Muscle of leg (tissue), 11 donors: Measurements from ENCODE around the gene TCFL5. TPM values are rescaled to one million over a fixed set of nuclear protein-coding genes. Genes with fewer than 3 reads are reported as not detected.

ENCODE experiments used
- DNase-seq: peaks from one replicate; pipeline ENCODE4 v3.0.0; 2013
- H3K27ac ChIP-seq: one replicate; pipeline ENCODE4 v1.5.1; 2013; ENCODE audit warnings: mild to moderate bottlenecking, low read length, control low read depth
- H3K27me3 ChIP-seq: one replicate; pipeline ENCODE4 v1.6.1; 2013; ENCODE audit warnings: low read length; ENCODE audit not compliant: control insufficient read depth, insufficient read depth
- H3K36me3 ChIP-seq: one replicate; pipeline ENCODE4 v1.6.1; 2013; ENCODE audit warnings: low read length; ENCODE audit not compliant: control insufficient read depth, insufficient read depth
- H3K4me1 ChIP-seq: one replicate; pipeline ENCODE4 v1.6.1; 2013; ENCODE audit warnings: low read length; ENCODE audit not compliant: control insufficient read depth, insufficient read depth
- H3K4me3 ChIP-seq: one replicate; pipeline ENCODE4 v1.5.1; 2013; ENCODE audit warnings: low read length, control low read depth
- H3K9me3 ChIP-seq: replicated peaks from 2 replicates; pipeline ENCODE4 v1.6.1; 2013; ENCODE audit warnings: low read depth, low read length; ENCODE audit not compliant: control insufficient read depth
- WGBS: methylation state at CpG from one replicate; pipeline ENCODE4 v1.1.5; 2013; ENCODE audit warnings: missing lambda C conversion rate; ENCODE audit not compliant: insufficient coverage; 5-methylcytosine and 5-hydroxymethylcytosine counted together
- polyA plus RNA-seq, 8 donors: library from polyadenylated mRNA; unstranded; fragments of 120-200 nt; gene quantifications; one replicate each; pipeline versions ENCODE4 v1.2.1 to v1.2.3, GENCODE V29; 2013; ENCODE audit warnings: inconsistent platforms in 1 of 8, low replicate concordance in 1 of 8; ENCODE audit not compliant: insufficient read length in 8 of 8, insufficient read depth in 1 of 8
- total RNA-seq: library from RNA; stranded (reverse); fragments of 120-200 nt; gene quantifications from one replicate; pipeline ENCODE4 v1.2.4, GENCODE V29; 2013

TCFL5 gene
- total and polyA plus RNA-seq, 9 donors: 6.1 to 12.1 (median 8.2) TPM

DNA sequence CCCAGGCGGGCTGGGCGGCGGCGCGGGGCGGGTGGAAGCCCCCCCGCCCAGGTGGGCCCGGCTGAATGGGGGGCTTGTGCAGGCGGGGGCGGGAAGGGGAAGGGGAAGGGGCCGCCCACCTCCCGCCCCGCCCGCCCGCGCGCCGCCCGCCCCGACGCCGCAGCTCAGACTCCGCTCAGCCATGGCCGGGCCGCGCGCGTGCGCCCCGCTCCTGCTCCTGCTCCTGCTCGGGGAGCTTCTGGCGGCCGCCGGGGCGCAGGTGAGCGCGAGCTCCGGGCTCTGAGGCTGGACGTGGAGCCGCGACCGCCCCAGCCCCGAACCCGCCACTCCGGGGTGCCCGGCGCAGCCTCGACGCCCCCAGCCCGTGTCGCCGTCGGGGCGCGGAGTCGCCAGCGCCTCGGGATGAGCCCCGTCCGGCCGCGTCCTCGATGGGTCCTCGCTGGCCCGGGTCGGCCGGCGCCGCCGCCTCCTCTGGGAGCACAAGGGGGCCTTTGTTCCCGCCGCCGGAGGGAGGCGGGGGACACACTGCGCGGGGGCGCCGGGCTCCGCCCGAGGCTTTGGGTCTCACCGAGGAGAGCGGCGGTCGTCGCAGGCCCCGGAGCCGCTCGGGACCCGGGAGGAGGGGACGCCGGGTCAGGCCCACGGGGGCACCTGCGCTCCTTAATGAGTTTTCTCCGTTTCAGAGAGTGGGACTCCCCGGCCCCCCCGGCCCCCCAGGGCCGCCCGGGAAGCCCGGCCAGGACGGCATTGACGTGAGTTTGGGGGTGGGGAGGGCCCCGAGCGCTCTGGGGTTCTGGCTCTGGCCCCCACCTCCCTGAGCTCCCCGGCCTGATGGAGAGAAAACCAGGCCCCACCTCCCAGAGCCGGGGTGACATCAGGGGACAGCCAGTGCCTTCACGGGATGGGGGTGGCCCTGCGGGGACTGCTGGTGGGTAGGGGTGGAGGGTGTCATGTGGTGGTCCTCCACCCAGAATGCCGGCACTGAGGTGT lies 44.4 kb downstream of the TCFL5 start, which contains the start of gene COL9A3:
Gene COL9A3, plus strand, starts transcription at position 167 of the 990 bp plus-strand sequence. Its CDS starts 15 bp downstream, at position 182.
- DNase-seq: no peak
- peaks cover 51% of the 10 kb centered on the region for H3K4me1 ChIP-seq
- no peaks in the 10 kb centered on the region for H3K9me3 ChIP-seq
- H3K27me3 ChIP-seq: peaks cover 51% of the 10 kb centered on the region
- peak within 1 kb of the TSS; percentile 22 for H3K4me3 ChIP-seq
- 2% methylated on average over 93 of the region's 108 CpGs for WGBS
- H3K36me3 ChIP-seq: peaks cover 12% of the 10 kb centered on the region
- H3K27ac ChIP-seq: no peak within 1 kb of the TSS

- Histone ChIP-seq H3K36me3 (peaks cover 21% of the 10 kb centered on the region), H3K4me1 (peaks cover 51% of the 10 kb centered on the region), H3K27me3 (peaks cover 51% of the 10 kb centered on the region), H3K9me3 (no peaks in the 10 kb centered on the region), H3K4me3 (peak overlapping the region; percentile 22), H3K27ac (no peak overlapping the region)
- DNase-seq: peak; percentile 59
- WGBS: 2% methylated on average over 54 of the region's 57 CpGs
Measured at GRCh38 chr20:62816031-62816883, 45.4 kb downstream of the TCFL5 start.

DNA sequence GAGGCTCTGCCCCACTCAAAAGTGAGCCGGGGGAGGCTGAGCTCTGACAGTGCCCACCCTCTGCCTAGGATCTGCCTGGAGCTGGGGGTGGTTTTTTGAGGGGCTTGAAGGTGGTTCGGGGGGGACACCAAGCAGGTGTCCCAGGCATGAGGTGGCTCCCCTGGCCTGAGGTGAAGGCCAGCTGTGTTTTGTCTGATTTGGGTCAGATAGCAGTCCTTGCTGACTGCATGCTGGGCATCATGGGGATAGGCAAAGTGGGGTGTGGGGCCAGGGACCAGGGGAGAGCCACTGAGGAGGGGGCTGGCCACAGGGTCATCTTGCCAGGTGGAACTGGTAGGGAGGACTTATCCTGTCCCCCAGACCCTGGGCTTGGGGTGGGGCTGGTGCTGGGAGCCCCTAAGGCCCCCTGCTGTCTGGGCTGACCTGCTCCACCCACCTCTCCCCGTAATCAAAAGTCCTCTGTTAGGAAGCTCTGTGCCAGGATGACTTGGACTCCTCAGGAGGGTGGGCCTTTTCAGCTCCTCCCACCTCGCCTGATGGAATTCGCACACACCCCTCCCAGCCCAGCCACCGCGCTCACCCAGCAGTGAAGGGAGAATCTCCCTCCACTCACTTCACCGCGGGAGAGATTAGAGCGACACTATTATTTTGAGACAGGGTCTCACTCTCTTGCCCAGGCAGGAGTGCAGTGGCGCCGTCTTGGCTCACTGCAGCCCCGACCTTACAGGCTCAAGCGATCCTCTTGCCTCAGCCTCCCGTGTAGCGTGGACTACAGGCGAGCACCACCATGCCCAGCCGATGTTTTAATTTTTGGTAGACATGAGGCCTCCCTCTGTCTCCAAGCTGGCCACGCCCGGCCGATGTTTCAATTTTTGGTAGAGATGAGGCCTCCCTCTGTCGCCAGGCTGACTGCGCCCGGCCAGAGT lies 46.3 kb downstream of the TCFL5 start:
- peak; percentile 61 for DNase-seq

GRCh38 chr20:62814709-62815065 lies 46.9 kb downstream of the TCFL5 start:
- peaks cover 51% of the 10 kb centered on the region for H3K27me3 ChIP-seq
- H3K4me1 ChIP-seq: peaks cover 44% of the 10 kb centered on the region
- no peak for DNase-seq
- H3K4me3 ChIP-seq: no peak overlapping the region
- H3K36me3 ChIP-seq: peaks cover 37% of the 10 kb centered on the region
- 77% methylated on average over 12 of the region's 12 CpGs for WGBS
- no peak overlapping the region for H3K27ac ChIP-seq
- H3K9me3 ChIP-seq: no peaks in the 10 kb centered on the region

More for the DNA sequence above, 46.3 kb downstream of the TCFL5 start:
- Histone ChIP-seq H3K4me1 (peaks cover 50% of the 10 kb centered on the region), H3K27ac (no peak overlapping the region), H3K36me3 (peaks cover 30% of the 10 kb centered on the region), H3K4me3 (no peak overlapping the region), H3K27me3 (peaks cover 51% of the 10 kb centered on the region), H3K9me3 (no peaks in the 10 kb centered on the region)
- 20% methylated on average over 20 of the region's 24 CpGs for WGBS

GRCh38 chr20:62814060-62814708 lies 47.4 kb downstream of the TCFL5 start:
- Histone ChIP-seq H3K27ac (no peak overlapping the region), H3K4me3 (no peak overlapping the region), H3K27me3 (peaks cover 49% of the 10 kb centered on the region), H3K9me3 (no peaks in the 10 kb centered on the region), H3K36me3 (peaks cover 42% of the 10 kb centered on the region), H3K4me1 (peaks cover 39% of the 10 kb centered on the region)
- WGBS: 72% methylated on average over 8 of the region's 13 CpGs
- DNase-seq: no peak

- Histone ChIP-seq H3K9me3 (no peaks in the 10 kb centered on the region), H3K27me3 (peaks cover 43% of the 10 kb centered on the region), H3K4me1 (peaks cover 33% of the 10 kb centered on the region), H3K36me3 (peaks cover 46% of the 10 kb centered on the region), H3K27ac (no peak overlapping the region), H3K4me3 (no peak overlapping the region)
- DNase-seq: no peak
- WGBS: 48% methylated on average over 12 of the region's 13 CpGs
Measured at GRCh38 chr20:62813588-62813987, 48.0 kb downstream of the TCFL5 start.

DNA sequence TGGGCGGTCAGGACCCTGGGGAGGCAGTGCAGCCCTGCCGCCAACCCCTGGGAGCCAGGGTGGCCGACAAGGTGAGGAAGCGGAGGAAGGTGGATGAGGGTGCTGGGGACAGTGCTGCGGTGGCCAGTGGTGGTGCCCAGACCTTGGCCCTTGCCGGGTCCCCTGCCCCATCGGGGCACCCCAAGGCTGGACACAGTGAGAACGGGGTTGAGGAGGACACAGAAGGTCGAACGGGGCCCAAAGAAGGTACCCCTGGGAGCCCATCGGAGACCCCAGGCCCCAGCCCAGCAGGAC lies 48.8 kb downstream of the TCFL5 start:
- Histone ChIP-seq H3K4me3 (no peak overlapping the region), H3K27ac (no peak overlapping the region), H3K9me3 (no peaks in the 10 kb centered on the region), H3K36me3 (peaks cover 51% of the 10 kb centered on the region), H3K27me3 (peaks cover 36% of the 10 kb centered on the region), H3K4me1 (peaks cover 28% of the 10 kb centered on the region)
- WGBS: 89% methylated on average over 8 of the region's 11 CpGs
- DNase-seq: no peak

DNA sequence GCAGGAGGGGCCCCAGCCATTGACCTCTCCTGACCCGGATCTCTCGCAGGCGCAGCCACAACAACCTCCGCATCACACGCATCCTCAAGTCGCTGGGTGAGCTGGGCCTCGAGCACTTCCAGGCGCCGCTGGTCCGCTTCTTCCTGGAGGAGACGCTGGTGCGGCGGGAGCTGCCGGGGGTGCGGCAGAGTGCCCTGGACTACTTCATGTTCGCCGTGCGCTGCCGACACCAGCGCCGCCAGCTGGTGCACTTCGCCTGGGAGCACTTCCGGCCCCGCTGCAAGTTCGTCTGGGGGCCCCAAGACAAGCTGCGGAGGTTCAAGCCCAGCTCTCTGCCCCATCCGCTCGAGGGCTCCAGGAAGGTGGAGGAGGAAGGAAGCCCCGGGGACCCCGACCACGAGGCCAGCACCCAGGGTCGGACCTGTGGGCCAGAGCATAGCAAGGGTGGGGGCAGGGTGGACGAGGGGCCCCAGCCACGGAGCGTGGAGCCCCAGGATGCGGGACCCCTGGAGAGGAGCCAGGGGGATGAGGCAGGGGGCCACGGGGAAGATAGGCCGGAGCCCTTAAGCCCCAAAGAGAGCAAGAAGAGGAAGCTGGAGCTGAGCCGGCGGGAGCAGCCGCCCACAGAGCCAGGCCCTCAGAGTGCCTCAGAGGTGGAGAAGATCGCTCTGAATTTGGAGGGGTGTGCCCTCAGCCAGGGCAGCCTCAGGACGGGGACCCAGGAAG lies 49.3 kb downstream of the TCFL5 start:
- peaks cover 30% of the 10 kb centered on the region for H3K27me3 ChIP-seq
- H3K4me1 ChIP-seq: peaks cover 23% of the 10 kb centered on the region
- H3K9me3 ChIP-seq: no peaks in the 10 kb centered on the region
- H3K36me3 ChIP-seq: peaks cover 56% of the 10 kb centered on the region
- no peak for DNase-seq
- H3K27ac ChIP-seq: no peak overlapping the region
- 74% methylated on average over 42 of the region's 43 CpGs for WGBS
- H3K4me3 ChIP-seq: no peak overlapping the region

DNA sequence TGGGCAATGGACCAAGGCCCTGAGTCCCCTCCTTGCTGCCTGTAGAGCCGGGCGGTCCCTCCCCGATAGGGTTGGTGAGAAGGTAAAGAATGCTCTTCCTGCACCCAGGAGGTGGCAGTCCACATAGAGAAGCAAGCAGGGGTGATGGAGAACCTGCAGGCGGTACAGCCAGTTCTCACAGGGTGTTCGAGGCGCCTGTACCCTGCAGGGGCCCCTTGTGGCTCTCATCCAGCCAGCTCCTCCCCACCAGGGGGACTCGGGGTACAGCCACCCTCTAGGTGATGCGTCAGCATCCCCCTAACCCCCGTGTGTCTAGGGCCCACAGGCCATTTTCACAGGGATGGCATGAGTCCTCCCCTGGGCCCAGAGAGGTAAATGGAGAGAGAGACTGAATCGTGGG lies 49.9 kb downstream of the TCFL5 start:
- Histone ChIP-seq H3K9me3 (no peaks in the 10 kb centered on the region), H3K4me3 (no peak overlapping the region), H3K4me1 (peaks cover 26% of the 10 kb centered on the region), H3K27ac (no peak overlapping the region), H3K27me3 (peaks cover 27% of the 10 kb centered on the region), H3K36me3 (peaks cover 60% of the 10 kb centered on the region)
- WGBS: 82% methylated on average over 3 of the region's 10 CpGs
- DNase-seq: no peak
